A673 (cell line): Measurements from ENCODE around the gene FAM151A. TPM values are rescaled to one million over a fixed set of nuclear protein-coding genes. Genes with fewer than 3 reads are reported as not detected.

Experiments used
- BruUV-seq: library from RNA; stranded (reverse); fragments of 400-500 nt; replicated peaks from 2 replicates; lab custom pipeline; 2021; lab: Mats Ljungman, UMichigan
- CTCF ChIA-PET: fragments of 300-600 bp; sonication (Branson Sonifier 250); formaldehyde crosslinking; loops from one replicate; lab custom pipeline; 2022; ENCODE audit warnings: antibody characterized with exemption; lab: Charles Lee
- POLR2A ChIA-PET: fragments of 300-600 bp; sonication (Branson Sonifier 250); formaldehyde crosslinking; loops from one replicate; lab custom pipeline; 2022; ENCODE audit warnings: antibody characterized with exemption; ENCODE audit not compliant: low non-redundant PET; lab: Charles Lee
- DNase-seq: peaks from one replicate; pipeline ENCODE4 v3.0.0-alpha.2; 2015; ENCODE audit warnings: low spot score
- H3K27ac ChIP-seq: fragments of 200-600 bp; sonication (generic); 2 replicates; pipeline ENCODE4 v1.5.1; 2016; ENCODE audit warnings: mixed run types, low read depth, mild to moderate bottlenecking, mixed read lengths, antibody characterized with exemption, low read length; ENCODE audit not compliant: poor library complexity, severe bottlenecking
- H3K27me3 ChIP-seq: fragments of 200-600 bp; sonication (generic); replicated peaks from 2 replicates; pipeline ENCODE4 v1.6.1; 2017; ENCODE audit warnings: mixed run types, low read depth, mild to moderate bottlenecking, mixed read lengths, antibody characterized with exemption, low read length; ENCODE audit not compliant: insufficient read depth, poor library complexity
- H3K36me3 ChIP-seq: fragments of 200-600 bp; sonication (generic); 2 replicates; pipeline ENCODE4 v1.6.1; 2016; ENCODE audit warnings: mixed run types, mild to moderate bottlenecking, mixed read lengths, antibody characterized with exemption, low read length; ENCODE audit not compliant: insufficient read depth, poor library complexity, severe bottlenecking
- H3K4me1 ChIP-seq: fragments of 200-600 bp; sonication (generic); 2 replicates; pipeline ENCODE4 v1.6.1; 2017; ENCODE audit warnings: mixed run types, mild to moderate bottlenecking, mixed read lengths, antibody characterized with exemption, low read length; ENCODE audit not compliant: insufficient read depth, poor library complexity, severe bottlenecking
- H3K4me3 ChIP-seq: fragments of 200-600 bp; sonication (generic); 2 replicates; pipeline ENCODE4 v1.5.1; 2016; ENCODE audit warnings: low read depth, mixed run types, mild to moderate bottlenecking, mixed read lengths, low read length; ENCODE audit not compliant: poor library complexity, severe bottlenecking
- H3K9me3 ChIP-seq: fragments of 200-600 bp; sonication (generic); 2 replicates; pipeline ENCODE4 v1.6.1; 2016; ENCODE audit warnings: mixed run types, low read depth, mild to moderate bottlenecking, mixed read lengths, antibody characterized with exemption, low read length; ENCODE audit not compliant: poor library complexity, severe bottlenecking
- CTCF ChIP-seq: fragments of 300-800, 200-600 bp; sonication (generic); conservative IDR thresholded peaks from 2 replicates; pipeline ENCODE4 v1.5.1; 2017; ENCODE audit warnings: low read depth, mild to moderate bottlenecking, antibody characterized with exemption, low read length, moderate library complexity, mixed read lengths
- EZH2 ChIP-seq: fragments of 200-600 bp; sonication (generic); IDR thresholded peaks from 2 replicates; pipeline ENCODE4 v1.6.1; 2017; ENCODE audit warnings: borderline replicate concordance, low read depth, mild to moderate bottlenecking, mixed read lengths, antibody characterized with exemption, low read length; ENCODE audit not compliant: poor library complexity, severe bottlenecking
- intact Hi-C: fragments of 100-400 bp; cut with micrococcal nuclease; formaldehyde crosslinking; loops from one replicate; pipeline ENCODE4 v1.10.0; 2022; ENCODE audit not compliant: unreplicated experiment
- total RNA-seq: library from RNA; stranded (reverse); gene quantifications from 2 replicates; pipeline ENCODE4 v1.2.3, GENCODE V29; 2021

The FAM151A gene
- total RNA-seq, 1 experiment from 2014 or later, result not detected

- intact Hi-C loops, result no loop called here
- DNase-seq, result no peak
- H3K27me3 ChIP-seq, result no peaks in the 10 kb centered on the region
- TF ChIP-seq CTCF, result no peak
- no peak for TF ChIP-seq EZH2
- H3K4me3 ChIP-seq, result no peak overlapping the region
- POLR2A ChIA-PET, result no interaction called here
- CTCF ChIA-PET, result no interaction called here
- H3K36me3 ChIP-seq, result no peaks in the 10 kb centered on the region
- no peak overlapping the region for H3K27ac ChIP-seq
- no TSS peak for BruUV-seq
- peaks cover 17% of the 10 kb centered on the region for H3K4me1 ChIP-seq
- no peaks in the 10 kb centered on the region for H3K9me3 ChIP-seq
These were observed 37.9 kb downstream of the FAM151A start for GRCh38 chr1:54585181-54586066.

DNA sequence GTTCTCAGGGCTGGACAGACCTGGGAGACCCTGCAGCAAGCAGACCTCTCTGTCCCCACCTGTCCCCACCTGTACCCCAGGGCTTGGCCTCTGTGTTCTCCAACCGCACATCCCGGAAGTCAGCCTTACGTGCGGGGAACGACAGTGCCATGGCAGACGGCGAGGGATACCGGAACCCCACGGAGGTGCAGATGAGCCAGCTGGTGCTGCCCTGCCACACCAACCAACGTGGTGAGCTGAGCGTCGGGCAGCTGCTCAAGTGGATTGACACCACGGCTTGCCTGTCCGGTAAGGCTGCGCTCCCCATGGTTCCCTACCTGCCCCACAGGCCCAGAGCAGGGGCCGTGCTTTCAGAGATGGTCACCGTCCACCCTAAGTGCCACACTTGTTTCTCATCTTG lies 38.8 kb downstream of the FAM151A start:
- no peak overlapping the region for H3K4me3 ChIP-seq
- no peaks in the 10 kb centered on the region for H3K36me3 ChIP-seq
- H3K4me1 ChIP-seq, result peaks cover 17% of the 10 kb centered on the region
- intact Hi-C loops, result no loop called here
- CTCF ChIA-PET, result no interaction called here
- BruUV-seq, result no TSS peak
- no peaks in the 10 kb centered on the region for H3K9me3 ChIP-seq
- TF ChIP-seq EZH2 (no peak), CTCF (no peak)
- no peak overlapping the region for H3K27ac ChIP-seq
- H3K27me3 ChIP-seq, result no peaks in the 10 kb centered on the region
- no peak for DNase-seq
- POLR2A ChIA-PET, result no interaction called here

DNA sequence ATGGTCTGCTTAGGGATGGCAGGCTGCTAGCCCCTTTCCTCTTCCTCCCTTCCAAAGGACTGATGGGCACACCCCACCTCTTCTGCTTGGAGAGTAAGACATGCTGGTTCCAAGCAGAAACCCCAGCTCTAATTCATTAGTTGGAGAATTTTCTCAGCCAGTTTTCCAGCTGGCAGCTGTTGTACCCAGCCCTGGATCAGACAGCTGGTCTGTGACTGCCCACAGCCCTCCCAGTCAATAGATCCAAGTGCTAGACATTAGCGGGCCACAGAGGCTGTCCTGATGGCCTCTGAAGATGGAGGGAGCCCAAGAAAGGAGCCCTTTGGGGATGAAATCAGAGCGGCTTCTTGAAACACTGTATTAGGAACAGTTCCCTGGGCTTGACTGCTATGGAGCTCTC lies 39.5 kb downstream of the FAM151A start:
- Histone ChIP-seq H3K9me3 (no peaks in the 10 kb centered on the region), H3K27ac (no peak overlapping the region), H3K4me1 (peaks cover 17% of the 10 kb centered on the region), H3K36me3 (no peaks in the 10 kb centered on the region), H3K4me3 (no peak overlapping the region), H3K27me3 (no peaks in the 10 kb centered on the region)
- POLR2A ChIA-PET, result no interaction called here
- CTCF ChIA-PET, result no interaction called here
- TF ChIP-seq CTCF (no peak), EZH2 (no peak)
- DNase-seq, result no peak
- no TSS peak for BruUV-seq
- intact Hi-C loops, result no loop called here
